HG02970 (cell line): ENCODE measurements around the gene PPIP5K1.

Experiments used
- ATAC-seq: cut with Tn5 transposase; IDR thresholded peaks from one replicate; pipeline ENCODE4 v1.9.1; 2021; ENCODE audit warnings: mild to moderate bottlenecking, moderate library complexity, moderate number of reproducible peaks; ENCODE audit not compliant: unreplicated experiment, low FRiP score

Gene PPIP5K1

DNA sequence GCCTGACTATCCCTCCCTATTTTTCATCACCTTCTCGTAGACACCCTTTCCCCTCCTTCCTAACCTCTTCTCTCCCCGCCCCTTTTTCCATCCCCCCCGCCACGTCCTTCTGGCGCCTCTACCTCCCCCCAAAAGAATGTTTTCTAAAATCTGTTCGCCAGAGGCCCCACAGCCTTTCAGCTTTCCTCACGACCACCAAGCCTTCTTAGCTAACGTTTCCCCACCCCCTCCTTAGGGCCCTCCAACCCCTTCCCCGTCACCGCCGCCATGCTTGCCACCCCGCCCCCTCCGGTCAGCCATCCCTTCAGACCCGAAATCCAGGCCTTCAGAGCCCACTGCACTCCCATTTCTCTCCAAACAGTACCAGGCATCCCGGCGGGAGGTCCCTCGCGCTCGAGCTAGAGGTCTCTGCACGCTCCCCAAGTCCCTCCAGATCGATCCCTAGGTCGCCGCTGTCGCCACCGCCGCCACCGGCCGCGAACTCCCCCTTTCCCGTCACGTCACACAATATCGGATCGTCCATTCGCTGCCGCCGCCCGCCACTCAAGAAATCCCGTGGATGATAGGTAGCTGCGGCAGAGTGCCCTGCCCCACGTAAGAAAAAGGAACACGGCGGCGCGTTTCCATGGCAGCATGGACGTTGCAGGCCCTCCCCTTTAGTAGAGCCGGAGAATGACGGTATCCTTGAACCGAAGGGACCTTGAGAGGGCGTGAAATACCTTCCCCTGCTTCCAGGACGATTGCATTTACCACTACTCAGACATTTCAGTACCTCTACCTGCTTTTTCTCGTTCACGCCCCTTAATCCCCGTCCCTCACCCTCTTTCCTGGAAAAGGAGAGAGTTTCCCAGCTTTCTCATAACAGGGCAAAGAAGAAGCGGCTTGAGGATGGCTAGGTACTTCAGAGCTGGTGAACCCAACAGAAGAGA lies 97.1 kb downstream of the PPIP5K1 start, which contains the start of gene TP53BP1:
TSS of gene TP53BP1 (minus strand) at position 484 of the 929 bp plus-strand sequence. CDS start at position 371, 113 bp downstream.
- peak; percentile 97 for ATAC-seq

DNA sequence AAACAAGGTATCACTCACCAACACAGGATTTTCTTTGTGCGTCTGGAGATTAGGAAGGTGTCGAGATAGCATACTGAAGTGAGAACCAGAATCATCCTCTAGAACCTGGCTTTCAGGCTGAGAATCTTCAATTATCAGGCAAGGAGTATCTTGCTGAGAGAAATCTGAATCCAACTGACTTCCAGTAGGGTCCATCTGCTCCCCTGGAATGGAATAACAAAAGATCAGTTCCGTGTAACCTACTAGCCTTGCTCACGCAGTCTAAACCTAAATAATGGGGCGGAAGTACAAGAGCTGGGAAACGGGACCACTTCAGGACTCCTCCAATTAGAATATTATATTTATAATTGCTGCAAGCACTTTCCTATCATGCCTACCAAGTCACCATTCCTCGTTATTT lies 97.7 kb downstream of the PPIP5K1 start:
- ATAC-seq: no peak

DNA sequence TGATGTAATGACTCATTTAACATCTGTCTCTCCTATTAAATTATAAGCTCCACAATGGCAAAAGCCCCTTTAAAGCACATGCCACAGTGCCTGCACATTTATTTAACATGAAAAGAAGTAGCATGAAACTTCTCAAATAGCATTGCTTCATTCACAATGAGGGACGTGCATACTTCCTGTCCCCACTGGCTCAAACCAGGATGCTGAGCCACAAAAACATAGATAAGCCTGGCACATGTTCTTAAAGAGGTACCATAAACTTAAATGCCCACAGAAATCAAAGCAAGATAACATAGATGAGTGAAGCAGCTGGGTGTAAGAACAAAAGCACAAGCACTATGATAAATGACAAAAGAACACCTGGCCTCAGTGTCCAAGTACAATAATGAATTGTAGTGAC lies 100.8 kb downstream of the PPIP5K1 start:
- no peak for ATAC-seq

DNA sequence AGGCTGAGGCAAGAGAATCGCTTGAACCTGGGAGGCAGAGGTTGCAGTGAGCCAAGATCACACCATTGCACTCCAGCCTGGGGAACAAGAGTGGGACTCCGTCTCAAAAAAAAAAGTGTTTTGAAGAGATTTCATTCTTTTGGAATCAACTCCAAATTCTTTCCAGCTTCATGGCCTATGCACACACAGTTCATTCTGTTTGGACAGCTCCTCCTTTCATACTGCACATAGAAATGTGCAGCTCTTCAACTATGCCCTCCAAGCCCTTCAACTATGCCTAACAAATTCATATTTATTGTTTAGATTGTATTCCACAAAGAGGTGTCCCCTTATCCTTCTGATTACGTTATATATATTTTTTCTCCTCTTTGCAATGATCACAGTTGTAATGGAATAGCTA lies 101.2 kb downstream of the PPIP5K1 start:
- ATAC-seq: no peak

DNA sequence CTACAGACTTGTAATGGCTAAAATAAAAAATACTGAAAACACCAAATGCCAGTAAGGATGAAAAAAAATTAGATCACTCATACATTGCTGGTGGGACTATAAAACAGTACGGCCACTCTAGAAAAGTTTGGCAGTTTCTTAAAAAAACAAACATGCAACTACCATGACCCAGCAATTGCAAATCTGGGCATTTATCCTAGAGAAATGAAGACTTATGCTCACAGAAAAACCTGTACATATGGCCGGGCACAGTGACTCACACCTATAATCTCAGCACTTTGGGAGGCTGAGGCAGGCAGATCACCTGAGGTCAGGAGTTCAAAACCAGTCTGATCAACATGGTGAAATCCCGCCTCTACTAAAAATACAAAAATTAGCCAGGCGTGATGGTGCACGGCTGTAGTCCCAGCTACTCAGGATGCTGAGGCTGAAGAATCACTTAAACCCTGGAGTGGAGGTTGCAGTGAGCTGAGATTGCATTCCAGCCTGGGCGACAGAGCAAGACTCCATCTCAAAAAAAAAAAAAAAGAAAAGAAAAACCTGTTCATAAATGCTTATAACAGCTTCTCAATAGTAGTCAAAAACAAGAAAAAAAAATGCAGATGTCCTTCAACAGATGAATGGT lies 102.6 kb downstream of the PPIP5K1 start:
- no peak for ATAC-seq

DNA sequence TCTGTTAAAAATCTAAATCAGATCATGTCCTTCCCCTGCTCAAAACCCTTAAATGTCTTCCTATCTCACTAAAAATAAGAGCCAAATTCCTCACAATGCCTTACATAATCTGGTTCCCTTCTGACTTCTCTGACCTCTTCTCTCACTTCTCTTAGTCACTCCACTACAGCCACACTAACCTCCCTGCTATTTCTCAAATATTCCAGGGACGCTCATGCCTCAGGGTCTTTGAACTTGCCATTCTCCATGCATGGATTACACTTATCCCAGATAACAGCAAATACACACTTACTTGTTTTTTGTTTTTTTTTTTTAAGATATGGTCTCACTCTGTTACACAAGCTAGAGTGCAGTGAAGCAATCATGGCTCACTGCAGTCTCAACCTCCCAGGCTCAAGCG lies 105.6 kb downstream of the PPIP5K1 start:
- ATAC-seq: no peak
